ENCODE results near the gene DAB2.
"Not testable (repeated sequence)": the region's sequence is repeated elsewhere in the genome, so short reads cannot be mapped to it uniquely, and the experiment has no call there.

DAB2 gene

GRCh38 chr5:39419796-39420195, 5.0 kb downstream of the DAB2 start:
- no peak for DNase-seq

DNA sequence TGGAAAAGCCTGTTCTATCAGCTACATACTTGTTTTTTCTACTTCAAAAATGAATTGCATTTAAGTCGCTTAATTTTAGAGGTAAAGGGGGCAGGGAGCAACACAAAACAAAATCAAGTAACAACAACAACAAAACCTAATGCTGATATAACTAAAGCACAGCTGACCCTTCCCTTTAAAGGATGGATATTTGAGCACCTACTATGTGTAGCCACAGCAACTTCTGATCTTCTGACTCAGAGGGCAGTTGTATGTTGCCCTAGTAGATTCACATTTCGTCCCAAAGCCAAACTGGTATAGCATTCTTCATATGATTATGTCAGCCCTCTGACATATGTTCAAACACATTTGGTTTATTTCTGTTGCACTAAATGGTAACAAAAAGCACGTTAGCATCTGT, 6.8 kb downstream of the DAB2 start:
- no peak for DNase-seq

DNA sequence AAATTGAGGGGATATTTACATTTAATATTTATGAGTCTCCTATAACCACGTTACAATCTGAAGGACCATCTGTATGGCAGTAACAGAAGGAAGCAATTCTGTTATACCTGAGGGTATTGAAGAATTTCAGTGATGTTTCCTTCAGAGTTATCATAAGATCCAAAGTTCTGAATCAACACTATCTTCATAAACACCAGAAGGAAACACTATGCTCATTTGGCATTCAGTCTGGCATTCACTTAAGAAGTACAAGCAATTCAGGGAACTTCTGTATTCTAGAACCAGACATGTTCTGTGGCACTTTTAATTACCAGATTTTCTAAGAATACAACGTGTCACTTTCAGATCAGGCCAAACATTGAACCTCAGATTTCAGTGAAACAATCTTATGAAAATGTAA, 9.6 kb downstream of the DAB2 start:
- DNase-seq, result no peak

- DNase-seq, result no peak
Observed at GRCh38 chr5:39414426-39414825, 10.4 kb downstream of the DAB2 start.

GRCh38 chr5:39413771-39414170, 11.0 kb downstream of the DAB2 start:
- no peak for DNase-seq

DNA sequence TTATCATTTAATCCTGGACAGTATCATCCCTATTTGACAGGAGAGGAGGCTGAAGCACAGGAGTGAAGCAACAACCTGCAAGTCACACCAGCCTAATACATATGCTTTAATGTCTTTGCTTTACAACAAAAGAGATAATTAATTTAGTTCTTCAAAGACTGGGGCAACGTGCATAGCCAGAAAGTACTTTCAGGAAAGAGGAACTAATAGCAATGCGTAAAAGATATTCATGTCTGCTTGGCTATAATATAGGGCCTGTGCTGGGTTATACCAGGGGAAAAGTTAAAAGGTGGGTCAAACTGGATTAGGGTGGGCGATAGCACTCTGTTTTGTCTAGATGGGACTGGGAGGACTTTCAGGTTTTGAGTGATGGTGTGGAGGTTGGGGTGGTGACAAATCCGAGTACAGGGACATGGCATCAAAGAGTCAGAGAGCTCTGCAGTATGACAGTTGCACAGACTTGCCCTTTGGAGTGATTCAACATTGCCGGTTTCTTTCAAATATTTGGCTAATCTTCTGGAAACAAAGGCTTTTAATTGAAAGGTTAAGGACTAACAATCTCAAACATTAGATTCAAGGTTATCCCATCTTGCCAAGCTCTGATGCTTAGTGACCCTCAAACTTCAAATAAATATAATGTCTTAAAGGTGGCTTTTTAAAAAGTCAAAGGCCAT, 11.9 kb downstream of the DAB2 start:
- DNase-seq, result no peak

DNA sequence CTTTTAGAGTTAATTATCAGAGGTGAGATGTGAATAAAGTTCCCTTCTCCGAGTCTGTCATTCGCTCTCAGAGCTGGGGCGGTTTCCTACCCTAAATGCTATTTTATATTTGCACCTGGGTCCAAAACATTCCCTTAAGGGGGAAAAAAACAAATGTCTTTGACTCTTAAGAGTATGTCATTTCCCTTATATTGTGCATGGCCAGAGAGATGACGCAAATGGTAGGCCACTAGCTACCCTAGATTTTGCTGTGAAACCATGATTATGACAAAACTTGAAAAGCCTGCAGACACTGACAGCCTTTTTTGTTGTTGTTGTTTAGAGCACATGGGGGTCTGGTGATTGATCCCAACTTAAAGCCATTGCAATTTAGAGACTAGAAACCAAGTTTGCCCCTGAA, 12.8 kb downstream of the DAB2 start:
- no peak for DNase-seq

GRCh38 chr5:39411061-39411460, 13.7 kb downstream of the DAB2 start:
- DNase-seq, result no peak

- no peak for DNase-seq
Observed at GRCh38 chr5:39409033-39409432, 15.7 kb downstream of the DAB2 start.

GRCh38 chr5:39405083-39405843, 19.5 kb downstream of the DAB2 start:
- DNase-seq, result no peak

GRCh38 chr5:39403761-39404160, 21.0 kb downstream of the DAB2 start:
- DNase-seq, result not testable (repeated sequence)

DNA sequence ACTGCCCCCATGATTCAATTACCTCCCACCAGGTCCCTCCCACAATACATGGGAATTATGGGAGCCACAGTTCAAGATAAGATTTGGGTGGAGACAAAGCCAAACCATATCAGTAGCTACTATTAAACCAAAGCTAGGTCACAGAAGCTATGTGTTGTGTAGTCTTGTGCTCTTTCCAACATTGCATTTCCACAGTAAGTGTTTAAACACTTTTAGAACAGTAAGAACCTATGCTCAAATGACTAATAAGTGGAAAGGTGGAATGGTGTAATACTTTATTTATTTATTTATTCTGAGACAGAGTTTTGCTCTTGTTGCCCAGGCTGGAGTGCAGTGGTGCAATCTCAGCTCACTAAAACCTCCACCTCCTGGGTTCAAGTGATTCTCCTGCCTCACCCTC, 22.6 kb downstream of the DAB2 start:
- not testable (repeated sequence) for DNase-seq

- no peak for DNase-seq
Observed at GRCh38 chr5:39400713-39401578, 23.8 kb downstream of the DAB2 start.

- peak; percentile 21 for DNase-seq
Observed at GRCh38 chr5:39399135-39400036, 25.4 kb downstream of the DAB2 start.

DNA sequence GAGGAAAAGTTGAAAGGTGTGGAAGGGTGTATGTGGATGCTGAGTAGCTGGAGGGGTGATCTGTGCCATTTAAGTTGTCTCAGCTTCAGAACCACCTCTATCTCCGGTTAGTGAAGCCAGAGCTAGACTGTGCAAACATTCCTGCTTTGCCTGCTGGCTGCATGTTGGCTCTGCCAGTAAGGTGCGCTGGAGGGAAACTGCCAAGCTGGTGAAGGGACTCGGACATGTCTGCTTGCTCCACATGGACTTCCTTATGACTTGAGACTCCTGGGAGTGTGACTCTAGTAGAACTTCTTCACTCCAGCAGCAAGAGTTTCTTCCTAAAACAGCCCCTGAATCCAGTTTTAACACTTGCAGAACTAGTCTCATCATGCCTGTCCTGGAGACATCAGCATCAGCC, 27.9 kb downstream of the DAB2 start:
- no peak for DNase-seq

- DNase-seq, result no peak
Observed at GRCh38 chr5:39395521-39395920, 29.3 kb downstream of the DAB2 start.

- DNase-seq, result no peak
Observed at GRCh38 chr5:39394946-39395345, 29.8 kb downstream of the DAB2 start.

- DNase-seq, result no peak
Observed at GRCh38 chr5:39390945-39391344, 33.8 kb downstream of the DAB2 start.

DNA sequence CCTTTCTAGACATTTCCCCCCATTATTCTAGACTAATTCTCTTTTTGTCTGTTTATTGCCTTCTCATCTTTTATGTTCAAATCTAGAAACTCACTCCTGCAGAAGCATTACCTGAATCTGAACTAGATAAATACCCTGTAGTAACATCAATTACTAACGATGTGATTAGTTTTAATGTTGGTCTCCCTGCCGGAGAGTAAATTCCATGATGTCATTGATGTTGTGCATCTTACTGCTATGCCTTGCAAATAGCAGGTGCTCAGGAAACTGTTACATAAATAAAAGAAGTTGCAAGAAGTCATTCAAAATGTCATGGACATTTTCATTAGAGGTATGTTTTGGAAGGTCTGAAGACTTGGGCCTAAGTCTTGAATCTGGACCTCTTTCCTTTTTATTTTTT, 37.5 kb downstream of the DAB2 start:
- DNase-seq, result no peak

DNA sequence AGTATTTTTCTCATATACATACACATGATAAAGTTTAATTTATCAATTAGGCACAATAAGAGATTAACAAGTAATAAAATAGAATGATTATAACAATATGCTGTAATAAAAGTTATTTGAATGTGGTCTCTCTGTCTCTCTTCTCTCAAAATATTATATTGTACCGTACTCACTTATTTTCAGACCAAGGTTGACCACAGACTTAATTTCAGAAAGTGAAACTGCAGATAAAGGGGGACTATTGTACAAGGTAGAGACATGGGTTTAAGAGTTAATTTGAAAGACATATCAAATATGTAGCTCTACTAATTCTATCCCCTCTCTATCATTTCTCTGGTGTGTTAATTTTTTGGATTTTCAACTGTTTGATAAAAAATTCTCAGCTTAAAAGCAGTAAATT, 40.5 kb downstream of the DAB2 start:
- no peak for DNase-seq

GRCh38 chr5:39381376-39381775, 43.4 kb downstream of the DAB2 start:
- no peak for DNase-seq

DNA sequence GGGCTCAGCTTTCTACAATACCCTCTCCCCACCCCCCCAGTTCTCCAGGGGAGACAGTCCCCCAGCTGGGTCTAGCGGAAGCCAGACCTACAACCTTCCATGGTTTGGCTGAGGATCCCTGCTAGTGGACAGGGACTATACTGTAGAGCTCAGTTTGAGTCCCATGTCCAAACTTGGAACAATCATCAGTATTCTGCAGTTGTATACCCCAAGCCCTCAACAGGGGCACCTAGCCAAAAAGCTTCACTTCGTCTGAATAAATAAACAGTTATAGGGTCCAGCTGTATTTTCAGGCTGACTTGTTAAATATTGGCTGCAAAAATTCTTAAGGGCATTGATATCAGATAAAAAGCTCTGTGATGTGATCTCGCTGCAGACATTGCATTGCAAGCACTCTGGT, 45.1 kb downstream of the DAB2 start:
- DNase-seq, result no peak

- no peak for DNase-seq
Observed at GRCh38 chr5:39377613-39378012, 47.2 kb downstream of the DAB2 start.

Data from T1000 (cell line).